Measurements from ENCODE around the gene VAT1L. TPM values are rescaled to one million over a fixed set of nuclear protein-coding genes. Genes with fewer than 3 reads are reported as not detected.

VAT1L gene
- total and polyA plus RNA-seq, 4 donors, result 0.17 to 0.98 (median 0.26) TPM

DNA sequence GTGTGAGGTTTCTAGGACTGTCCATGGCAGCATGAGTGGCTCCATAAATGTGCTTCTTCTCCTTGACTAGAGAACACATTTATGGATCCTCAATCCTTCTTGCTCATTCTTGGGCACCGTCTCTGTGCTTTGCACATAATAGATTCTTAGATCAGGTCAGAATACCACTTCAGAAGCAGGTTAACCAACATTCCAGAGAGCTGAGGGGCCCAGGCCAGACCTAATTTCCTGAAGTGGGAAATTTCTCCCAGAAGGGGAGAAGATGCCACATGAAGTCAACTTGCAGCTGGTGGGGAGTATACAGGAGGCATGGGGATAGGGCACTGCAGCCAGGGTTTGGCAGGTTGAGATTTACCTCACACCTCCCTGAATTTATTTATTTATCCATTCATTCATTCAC, 24.4 kb upstream of the VAT1L start:
- Histone ChIP-seq H3K4me1 (ENCODE audit: control insufficient read depth in 4 of 4, insufficient read depth in 4 of 4, low read length in 3 of 4) (peaks cover 0 to 9% (median 5%) of the 10 kb centered on the region in 4 donors), H3K9ac (ENCODE audit: low read depth in 1 of 2, low read length in 2 of 2) (no peak overlapping the region), H3K9me3 (ENCODE audit: control insufficient read depth in 4 of 4, low read length in 3 of 4) (no peaks in the 10 kb centered on the region), H3K4me3 (ENCODE audit: low read depth in 1 of 3, low read length in 3 of 3) (no peak overlapping the region), H3K27me3 (ENCODE audit: control insufficient read depth in 4 of 4, insufficient read depth in 4 of 4, low read length in 3 of 4) (no peaks in the 10 kb centered on the region), H3K36me3 (ENCODE audit: control insufficient read depth in 4 of 4, insufficient read depth in 3 of 4, low read depth in 1 of 4, low read length in 3 of 4) (no peaks in the 10 kb centered on the region), H3K27ac (ENCODE audit: low read depth in 1 of 2, low read length in 2 of 2) (peak overlapping the region in 1 of 2 donors; percentile 31)
- WGBS, result 95% methylated on average over 1 of the region's 1 CpG
- no peak for DNase-seq (ENCODE audit: low spot score)
- TF ChIP-seq FOXA2 (IDR thresholded peaks at IDR 0.05) (no peak), NR2F2 (IDR thresholded peaks at IDR 0.05) (no peak), HNF4A (conservative IDR thresholded peaks at IDR 0.05) (no peak), EGR1 (IDR thresholded peaks at IDR 0.05; ENCODE audit: low read depth in 2 of 2) (no peak), RXRA (IDR thresholded peaks at IDR 0.05) (no peak), JUND (IDR thresholded peaks at IDR 0.05) (no peak), SP1 (IDR thresholded peaks at IDR 0.05) (no peak), TAF1 (conservative IDR thresholded peaks at IDR 0.05) (no peak), HNF4G (IDR thresholded peaks at IDR 0.05) (no peak)
- TF ChIP-seq, protein P1, sequence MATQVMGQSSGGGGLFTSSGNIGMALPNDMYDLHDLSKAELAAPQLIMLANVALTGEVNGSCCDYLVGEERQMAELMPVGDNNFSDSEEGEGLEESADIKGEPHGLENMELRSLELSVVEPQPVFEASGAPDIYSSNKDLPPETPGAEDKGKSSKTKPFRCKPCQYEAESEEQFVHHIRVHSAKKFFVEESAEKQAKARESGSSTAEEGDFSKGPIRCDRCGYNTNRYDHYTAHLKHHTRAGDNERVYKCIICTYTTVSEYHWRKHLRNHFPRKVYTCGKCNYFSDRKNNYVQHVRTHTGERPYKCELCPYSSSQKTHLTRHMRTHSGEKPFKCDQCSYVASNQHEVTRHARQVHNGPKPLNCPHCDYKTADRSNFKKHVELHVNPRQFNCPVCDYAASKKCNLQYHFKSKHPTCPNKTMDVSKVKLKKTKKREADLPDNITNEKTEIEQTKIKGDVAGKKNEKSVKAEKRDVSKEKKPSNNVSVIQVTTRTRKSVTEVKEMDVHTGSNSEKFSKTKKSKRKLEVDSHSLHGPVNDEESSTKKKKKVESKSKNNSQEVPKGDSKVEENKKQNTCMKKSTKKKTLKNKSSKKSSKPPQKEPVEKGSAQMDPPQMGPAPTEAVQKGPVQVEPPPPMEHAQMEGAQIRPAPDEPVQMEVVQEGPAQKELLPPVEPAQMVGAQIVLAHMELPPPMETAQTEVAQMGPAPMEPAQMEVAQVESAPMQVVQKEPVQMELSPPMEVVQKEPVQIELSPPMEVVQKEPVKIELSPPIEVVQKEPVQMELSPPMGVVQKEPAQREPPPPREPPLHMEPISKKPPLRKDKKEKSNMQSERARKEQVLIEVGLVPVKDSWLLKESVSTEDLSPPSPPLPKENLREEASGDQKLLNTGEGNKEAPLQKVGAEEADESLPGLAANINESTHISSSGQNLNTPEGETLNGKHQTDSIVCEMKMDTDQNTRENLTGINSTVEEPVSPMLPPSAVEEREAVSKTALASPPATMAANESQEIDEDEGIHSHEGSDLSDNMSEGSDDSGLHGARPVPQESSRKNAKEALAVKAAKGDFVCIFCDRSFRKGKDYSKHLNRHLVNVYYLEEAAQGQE (IDR thresholded peaks at IDR 0.05), result no peak
- TF ChIP-seq, protein P2, sequence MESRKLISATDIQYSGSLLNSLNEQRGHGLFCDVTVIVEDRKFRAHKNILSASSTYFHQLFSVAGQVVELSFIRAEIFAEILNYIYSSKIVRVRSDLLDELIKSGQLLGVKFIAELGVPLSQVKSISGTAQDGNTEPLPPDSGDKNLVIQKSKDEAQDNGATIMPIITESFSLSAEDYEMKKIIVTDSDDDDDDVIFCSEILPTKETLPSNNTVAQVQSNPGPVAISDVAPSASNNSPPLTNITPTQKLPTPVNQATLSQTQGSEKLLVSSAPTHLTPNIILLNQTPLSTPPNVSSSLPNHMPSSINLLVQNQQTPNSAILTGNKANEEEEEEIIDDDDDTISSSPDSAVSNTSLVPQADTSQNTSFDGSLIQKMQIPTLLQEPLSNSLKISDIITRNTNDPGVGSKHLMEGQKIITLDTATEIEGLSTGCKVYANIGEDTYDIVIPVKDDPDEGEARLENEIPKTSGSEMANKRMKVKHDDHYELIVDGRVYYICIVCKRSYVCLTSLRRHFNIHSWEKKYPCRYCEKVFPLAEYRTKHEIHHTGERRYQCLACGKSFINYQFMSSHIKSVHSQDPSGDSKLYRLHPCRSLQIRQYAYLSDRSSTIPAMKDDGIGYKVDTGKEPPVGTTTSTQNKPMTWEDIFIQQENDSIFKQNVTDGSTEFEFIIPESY (IDR thresholded peaks at IDR 0.05), result no peak
- TF ChIP-seq, protein P3, sequence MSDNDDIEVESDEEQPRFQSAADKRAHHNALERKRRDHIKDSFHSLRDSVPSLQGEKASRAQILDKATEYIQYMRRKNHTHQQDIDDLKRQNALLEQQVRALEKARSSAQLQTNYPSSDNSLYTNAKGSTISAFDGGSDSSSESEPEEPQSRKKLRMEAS (IDR thresholded peaks at IDR 0.05), result no peak

DNA sequence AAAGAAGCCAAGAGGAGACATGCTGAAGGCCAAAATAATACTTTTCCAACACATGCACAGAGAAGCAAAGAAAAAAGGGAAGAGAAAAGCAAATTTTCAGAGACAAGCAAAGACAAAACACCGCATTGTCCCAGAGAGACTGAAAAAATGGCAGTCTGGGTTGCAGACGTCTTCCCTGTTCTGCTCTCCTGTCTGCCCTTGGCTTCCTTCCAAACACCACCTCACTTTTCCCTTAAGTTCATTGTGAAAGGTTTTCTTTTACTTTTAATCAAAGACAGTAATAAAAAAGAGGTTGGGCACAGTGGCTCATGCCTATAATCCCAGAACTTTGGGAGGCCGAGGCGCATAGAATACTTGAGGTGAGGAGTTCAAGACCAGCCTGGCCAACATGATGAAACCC, 21.2 kb upstream of the VAT1L start:
- Histone ChIP-seq H3K4me3 (ENCODE audit: low read depth in 1 of 3, low read length in 3 of 3) (no peak overlapping the region), H3K9me3 (ENCODE audit: control insufficient read depth in 4 of 4, low read length in 3 of 4) (no peaks in the 10 kb centered on the region), H3K36me3 (ENCODE audit: control insufficient read depth in 4 of 4, insufficient read depth in 3 of 4, low read depth in 1 of 4, low read length in 3 of 4) (no peaks in the 10 kb centered on the region), H3K27ac (ENCODE audit: low read depth in 1 of 2, low read length in 2 of 2) (no peak overlapping the region), H3K9ac (ENCODE audit: low read depth in 1 of 2, low read length in 2 of 2) (no peak overlapping the region), H3K4me1 (ENCODE audit: control insufficient read depth in 4 of 4, insufficient read depth in 4 of 4, low read length in 3 of 4) (peaks cover 0 to 10% (median 4%) of the 10 kb centered on the region in 4 donors), H3K27me3 (ENCODE audit: control insufficient read depth in 4 of 4, insufficient read depth in 4 of 4, low read length in 3 of 4) (no peaks in the 10 kb centered on the region)
- WGBS, result 77% methylated on average over 4 of the region's 4 CpGs
- TF ChIP-seq NR2F2 (IDR thresholded peaks at IDR 0.05) (no peak), EGR1 (IDR thresholded peaks at IDR 0.05; ENCODE audit: low read depth in 2 of 2) (no peak), FOXA1 (IDR thresholded peaks at IDR 0.05) (no peak), HNF4A (conservative IDR thresholded peaks at IDR 0.05) (no peak), HNF4G (IDR thresholded peaks at IDR 0.05) (no peak), GABPA (IDR thresholded peaks at IDR 0.05 in 1 of 2, conservative IDR thresholded peaks at IDR 0.05 in 1 of 2) (no peak), YY1 (IDR thresholded peaks at IDR 0.05) (no peak), RXRA (IDR thresholded peaks at IDR 0.05) (no peak), JUND (IDR thresholded peaks at IDR 0.05) (no peak)
- TF ChIP-seq, protein P4, sequence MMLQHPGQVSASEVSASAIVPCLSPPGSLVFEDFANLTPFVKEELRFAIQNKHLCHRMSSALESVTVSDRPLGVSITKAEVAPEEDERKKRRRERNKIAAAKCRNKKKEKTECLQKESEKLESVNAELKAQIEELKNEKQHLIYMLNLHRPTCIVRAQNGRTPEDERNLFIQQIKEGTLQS (IDR thresholded peaks at IDR 0.05), result no peak
- TF ChIP-seq, protein P2 (IDR thresholded peaks at IDR 0.05), result no peak
- TF ChIP-seq, protein P3 (IDR thresholded peaks at IDR 0.05), result no peak
- TF ChIP-seq, protein P1 (IDR thresholded peaks at IDR 0.05), result no peak
- TF ChIP-seq, protein P5, sequence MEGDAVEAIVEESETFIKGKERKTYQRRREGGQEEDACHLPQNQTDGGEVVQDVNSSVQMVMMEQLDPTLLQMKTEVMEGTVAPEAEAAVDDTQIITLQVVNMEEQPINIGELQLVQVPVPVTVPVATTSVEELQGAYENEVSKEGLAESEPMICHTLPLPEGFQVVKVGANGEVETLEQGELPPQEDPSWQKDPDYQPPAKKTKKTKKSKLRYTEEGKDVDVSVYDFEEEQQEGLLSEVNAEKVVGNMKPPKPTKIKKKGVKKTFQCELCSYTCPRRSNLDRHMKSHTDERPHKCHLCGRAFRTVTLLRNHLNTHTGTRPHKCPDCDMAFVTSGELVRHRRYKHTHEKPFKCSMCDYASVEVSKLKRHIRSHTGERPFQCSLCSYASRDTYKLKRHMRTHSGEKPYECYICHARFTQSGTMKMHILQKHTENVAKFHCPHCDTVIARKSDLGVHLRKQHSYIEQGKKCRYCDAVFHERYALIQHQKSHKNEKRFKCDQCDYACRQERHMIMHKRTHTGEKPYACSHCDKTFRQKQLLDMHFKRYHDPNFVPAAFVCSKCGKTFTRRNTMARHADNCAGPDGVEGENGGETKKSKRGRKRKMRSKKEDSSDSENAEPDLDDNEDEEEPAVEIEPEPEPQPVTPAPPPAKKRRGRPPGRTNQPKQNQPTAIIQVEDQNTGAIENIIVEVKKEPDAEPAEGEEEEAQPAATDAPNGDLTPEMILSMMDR (IDR thresholded peaks at IDR 0.05; ENCODE audit: low read depth, low read length, missing input control), result no peak
- no peak for DNase-seq (ENCODE audit: low spot score)
